B cell (primary cell): Measurements from ENCODE around the gene FCF1.

ENCODE experiments used
- CTCF ChIP-seq: fragments of 200-600 bp; IDR thresholded peaks from one replicate; pipeline ENCODE4 v1.8.0; 2022; ENCODE audit warnings: antibody characterized with exemption, mild to moderate bottlenecking
- EZH2 ChIP-seq: IDR thresholded peaks from 2 replicates; pipeline ENCODE4 v1.6.1; 2012; ENCODE audit warnings: borderline replicate concordance, low read depth, mild to moderate bottlenecking, moderate library complexity, low read length; ENCODE audit not compliant: insufficient read depth, poor library complexity, severe bottlenecking

GRCh38 chr14:74786796-74787315 lies 73.9 kb downstream of the FCF1 start:
- TF ChIP-seq CTCF, result no peak
- TF ChIP-seq EZH2, result no peak
